ENCODE data around the gene HIVEP3.

GRCh38 chr1:41835485-41835884 lies 83.2 kb downstream of the HIVEP3 start:
- TF ChIP-seq, protein P1, sequence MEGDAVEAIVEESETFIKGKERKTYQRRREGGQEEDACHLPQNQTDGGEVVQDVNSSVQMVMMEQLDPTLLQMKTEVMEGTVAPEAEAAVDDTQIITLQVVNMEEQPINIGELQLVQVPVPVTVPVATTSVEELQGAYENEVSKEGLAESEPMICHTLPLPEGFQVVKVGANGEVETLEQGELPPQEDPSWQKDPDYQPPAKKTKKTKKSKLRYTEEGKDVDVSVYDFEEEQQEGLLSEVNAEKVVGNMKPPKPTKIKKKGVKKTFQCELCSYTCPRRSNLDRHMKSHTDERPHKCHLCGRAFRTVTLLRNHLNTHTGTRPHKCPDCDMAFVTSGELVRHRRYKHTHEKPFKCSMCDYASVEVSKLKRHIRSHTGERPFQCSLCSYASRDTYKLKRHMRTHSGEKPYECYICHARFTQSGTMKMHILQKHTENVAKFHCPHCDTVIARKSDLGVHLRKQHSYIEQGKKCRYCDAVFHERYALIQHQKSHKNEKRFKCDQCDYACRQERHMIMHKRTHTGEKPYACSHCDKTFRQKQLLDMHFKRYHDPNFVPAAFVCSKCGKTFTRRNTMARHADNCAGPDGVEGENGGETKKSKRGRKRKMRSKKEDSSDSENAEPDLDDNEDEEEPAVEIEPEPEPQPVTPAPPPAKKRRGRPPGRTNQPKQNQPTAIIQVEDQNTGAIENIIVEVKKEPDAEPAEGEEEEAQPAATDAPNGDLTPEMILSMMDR (IDR thresholded peaks at IDR 0.05), result no peak
- no peak for TF ChIP-seq POLR2A (IDR thresholded peaks at IDR 0.05)

Measured in right lobe of liver (tissue), 4 donors.